22Rv1 (cell line): ENCODE data around the gene SKI.
"Not testable (repeated sequence)": the region's sequence is repeated elsewhere in the genome, so short reads cannot be mapped to it uniquely, and the experiment has no call there.

Experiments
- H3K27ac ChIP-seq: fragments of 450-650 bp; 2 replicates; pipeline ENCODE4 v1.5.1; 2017
- CTCF ChIP-seq: fragments of 450-650 bp; IDR thresholded peaks from 2 replicates; pipeline ENCODE4 v1.5.1; 2017; ENCODE audit warnings: mild to moderate bottlenecking
- ZFX ChIP-seq: fragments of 450-650 bp; IDR thresholded peaks from 2 replicates; pipeline ENCODE4 v1.6.1; 2017; ENCODE audit warnings: antibody characterized with exemption, borderline replicate concordance

SKI gene

DNA sequence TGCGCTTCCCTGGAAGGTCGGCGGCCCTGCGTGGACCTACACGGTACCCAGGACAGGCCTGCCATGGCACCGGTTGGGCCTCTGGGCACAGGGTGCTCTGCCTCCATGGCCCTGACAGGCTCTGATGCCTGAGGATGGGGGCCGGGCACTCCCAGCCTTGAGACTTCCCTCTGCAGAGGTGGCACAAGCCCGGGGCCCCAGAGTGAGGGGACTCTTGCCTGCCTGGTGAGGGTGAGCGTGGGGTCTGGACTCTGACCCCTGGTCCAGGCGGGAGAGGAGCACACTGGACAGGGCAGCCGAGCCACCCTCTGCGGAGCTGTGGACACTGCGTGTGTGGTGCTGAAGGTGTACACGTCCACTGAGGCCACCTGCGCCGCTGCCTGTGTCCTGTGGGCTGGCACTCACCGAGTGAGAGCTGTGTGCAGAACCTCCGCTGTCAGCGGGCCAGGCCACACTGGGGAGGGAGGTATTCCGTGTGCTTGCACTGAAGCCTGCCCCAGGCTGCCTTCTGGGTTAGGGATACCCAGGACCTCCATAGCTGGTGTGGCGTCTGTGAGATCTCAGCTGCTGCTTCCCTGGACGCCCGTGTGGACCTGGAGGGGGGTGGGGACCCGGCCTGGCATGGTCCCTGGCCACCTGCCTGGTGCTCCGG lies 10.4 kb downstream of the SKI start:
- no peak overlapping the region for H3K27ac ChIP-seq
- no peak for TF ChIP-seq ZFX
- TF ChIP-seq CTCF = no peak

GRCh38 chr1:2239013-2239370 lies 10.9 kb downstream of the SKI start:
- H3K27ac ChIP-seq = no peak overlapping the region
- TF ChIP-seq CTCF (no peak), ZFX (no peak)

DNA sequence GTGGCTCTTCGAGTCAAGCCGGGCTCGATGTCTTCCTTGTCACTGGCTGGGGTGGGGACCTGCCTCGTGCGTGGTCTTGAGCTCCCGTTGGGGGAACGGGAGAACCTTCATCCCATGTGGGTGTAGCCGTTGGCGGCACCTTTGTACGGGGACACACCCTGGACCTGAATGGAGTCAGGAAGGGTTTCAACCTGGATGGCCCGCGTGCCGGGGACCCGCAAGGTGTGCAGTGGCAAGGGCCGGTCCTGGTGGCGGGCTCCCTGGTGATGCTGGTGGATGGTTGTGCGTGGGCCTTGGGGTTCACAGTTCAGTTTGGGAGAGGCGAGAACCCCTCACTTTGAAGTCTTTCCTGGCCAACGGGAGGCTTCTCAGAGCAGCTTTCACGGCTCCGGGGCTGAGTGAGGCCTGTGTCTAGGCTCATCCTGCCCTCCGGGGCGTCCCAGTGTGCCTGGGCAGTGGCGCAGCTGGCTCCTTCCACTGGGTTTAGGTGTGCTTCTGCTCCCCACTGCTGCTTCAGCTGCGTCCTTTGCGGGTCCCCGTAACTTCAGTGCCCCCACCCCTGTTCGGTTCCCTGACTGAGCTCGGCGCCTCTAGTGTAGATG lies 11.4 kb downstream of the SKI start:
- TF ChIP-seq ZFX (no peak), CTCF (no peak)

DNA sequence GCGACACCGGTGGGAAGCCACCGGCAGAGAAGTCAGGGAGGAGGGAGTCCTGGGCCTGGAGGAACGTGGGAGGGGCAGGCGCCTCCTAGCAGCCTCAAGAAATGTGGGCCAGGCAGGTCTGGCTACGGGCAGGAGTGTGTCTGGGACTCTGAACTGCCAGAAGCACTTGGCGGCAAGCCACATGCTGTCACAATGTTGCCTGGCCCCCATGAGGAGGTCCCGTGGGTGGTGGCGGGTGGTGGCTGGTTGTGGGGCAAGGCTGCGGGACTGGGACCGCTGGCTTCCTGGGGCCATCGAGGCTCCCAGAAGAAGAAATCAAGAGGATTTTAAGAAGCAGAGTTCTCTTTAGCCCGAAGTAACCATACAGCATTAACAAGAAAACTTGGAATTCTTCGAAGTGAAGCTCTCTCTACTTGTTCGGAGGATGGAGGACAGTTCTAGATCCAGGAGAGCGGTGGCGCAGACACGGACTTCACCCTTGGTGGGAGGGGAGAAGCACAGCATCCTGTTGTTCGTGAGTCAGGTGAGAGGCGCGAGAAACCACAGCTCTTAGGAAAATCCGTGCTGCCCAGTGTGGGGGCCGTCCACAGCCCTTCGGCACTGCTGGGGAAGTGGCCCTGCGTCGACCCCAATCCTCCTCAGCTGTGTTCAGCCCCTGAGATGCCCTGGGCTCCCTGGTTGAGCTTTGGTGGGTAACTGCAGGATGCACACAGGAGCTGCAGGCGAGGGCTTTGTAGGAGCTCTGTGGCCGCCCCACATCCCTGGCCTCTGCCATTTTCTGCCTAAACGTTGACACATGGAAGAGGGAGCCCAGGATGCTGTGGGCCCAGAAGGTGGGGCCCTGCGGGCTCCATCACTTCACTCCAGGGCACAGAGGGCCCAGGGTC lies 12.4 kb downstream of the SKI start:
- no peak overlapping the region for H3K27ac ChIP-seq
- TF ChIP-seq ZFX = no peak
- no peak for TF ChIP-seq CTCF

More for the DNA sequence above, 11.4 kb downstream of the SKI start:
- no peak overlapping the region for H3K27ac ChIP-seq

- H3K27ac ChIP-seq = no peak overlapping the region
- TF ChIP-seq ZFX (no peak), CTCF (no peak)
These were observed 13.7 kb downstream of the SKI start for GRCh38 chr1:2241820-2242219.

DNA sequence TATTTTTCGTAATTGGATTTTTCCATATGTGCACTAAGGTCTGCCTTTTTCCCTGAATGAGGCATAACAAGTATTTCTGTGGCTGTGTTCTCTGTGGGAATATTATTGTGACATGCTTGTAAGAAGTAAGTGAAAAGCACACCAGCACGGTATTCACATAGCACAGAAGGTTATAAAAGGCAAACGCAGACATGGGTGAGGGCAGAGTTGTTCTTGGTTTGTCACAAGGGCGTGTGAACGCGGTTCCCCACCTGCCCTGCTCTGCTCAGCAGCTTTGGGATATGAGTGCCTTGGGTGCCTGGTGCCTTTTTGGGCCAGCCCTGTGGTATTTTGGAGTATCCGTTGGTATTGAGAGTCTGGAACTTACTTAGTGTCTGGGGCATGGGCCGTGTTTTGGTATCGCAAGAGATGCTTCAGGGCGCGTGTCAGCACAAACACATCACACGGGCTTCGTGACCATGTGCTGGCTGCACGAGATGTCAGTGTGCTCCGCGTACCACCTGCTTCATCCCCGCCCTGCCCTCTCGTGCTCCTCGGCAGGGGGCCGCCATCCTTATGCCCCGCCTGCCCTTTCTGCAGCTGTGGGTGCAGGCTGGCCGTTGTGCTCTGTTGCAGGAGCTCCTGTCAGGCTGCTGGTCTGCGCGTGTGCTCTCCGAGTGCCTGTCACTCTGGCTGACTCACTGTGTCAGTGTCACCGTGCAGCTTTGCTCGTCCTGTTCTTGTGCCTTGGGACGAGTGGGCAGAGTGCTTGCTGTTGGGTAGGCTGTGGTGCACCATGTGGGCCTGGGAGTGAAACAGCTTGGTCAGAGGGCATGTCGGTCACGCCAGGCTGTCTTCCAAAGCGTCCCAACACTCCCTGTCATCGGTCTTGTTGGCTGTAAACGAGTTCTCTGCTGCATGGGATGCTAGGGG lies 15.0 kb downstream of the SKI start:
- TF ChIP-seq CTCF (no peak), ZFX (no peak)
- no peak overlapping the region for H3K27ac ChIP-seq

DNA sequence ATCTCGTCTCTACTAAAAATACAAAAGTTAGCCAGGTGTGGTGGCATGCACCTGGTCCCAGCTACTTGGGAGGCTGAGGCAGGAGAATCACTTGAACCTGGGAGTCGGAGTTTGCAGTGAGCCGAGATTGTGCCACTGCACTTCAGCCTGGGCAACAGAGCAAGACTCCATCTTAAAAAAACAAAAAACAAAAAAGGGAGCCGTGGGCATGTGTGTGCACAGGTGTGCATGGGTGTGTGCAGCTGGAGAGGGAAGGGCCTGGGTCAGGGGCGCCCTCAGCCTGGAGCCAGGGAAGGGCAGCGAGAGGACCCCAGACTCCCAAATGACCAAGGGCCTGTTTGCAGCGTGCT lies 18.9 kb downstream of the SKI start:
- H3K27ac ChIP-seq = not testable (repeated sequence)
